Measurements from ENCODE around the gene NEUROD4.
A peak's percentile ranks its signal among the peaks of the same experiment; 100 is the strongest.
"Not testable (repeated sequence)": the region's sequence is repeated elsewhere in the genome, so short reads cannot be mapped to it uniquely, and the experiment has no call there.

NEUROD4 gene

GRCh38 chr12:55019784-55020183, at the start of gene NEUROD4:
NEUROD4 (plus strand) TSS chr12:55019974; CDS start chr12:55026440, 6,466 bp downstream.
- Mint-ChIP-seq H3K27ac (no peak within 1 kb of the TSS), H3K27me3 (peaks cover 21% of the 10 kb centered on the region), H3K36me3 (no peaks in the 10 kb centered on the region), H3K9me3 (no peaks in the 10 kb centered on the region), H3K4me3 (no peak within 1 kb of the TSS), H3K4me1 (peaks cover 7% of the 10 kb centered on the region)
- no peak for DNase-seq (ENCODE audit: low spot score in 2 of 2)
- peak; percentile 55 for ATAC-seq (ENCODE audit: low read depth)

- Mint-ChIP-seq H3K36me3 (peaks cover 35% of the 10 kb centered on the region), H3K4me3 (no peak overlapping the region), H3K4me1 (no peaks in the 10 kb centered on the region), H3K9me3 (no peaks in the 10 kb centered on the region), H3K27ac (no peak overlapping the region), H3K27me3 (no peaks in the 10 kb centered on the region)
- DNase-seq (ENCODE audit: low spot score in 2 of 2) (no peak), ATAC-seq (ENCODE audit: low read depth) (no peak)
These were observed 49.0 kb upstream of the NEUROD4 start for GRCh38 chr12:54970741-54971140.

GRCh38 chr12:54973556-54973955, 46.2 kb upstream of the NEUROD4 start:
- no peak for DNase-seq (ENCODE audit: low spot score in 2 of 2)
- Mint-ChIP-seq H3K27ac (peak overlapping the region; percentile 10), H3K9me3 (no peaks in the 10 kb centered on the region), H3K4me3 (no peak overlapping the region), H3K36me3 (peaks cover 33% of the 10 kb centered on the region), H3K4me1 (peaks cover 7% of the 10 kb centered on the region), H3K27me3 (no peaks in the 10 kb centered on the region)
- no peak for ATAC-seq (ENCODE audit: low read depth)

GRCh38 chr12:54974279-54974678, 45.5 kb upstream of the NEUROD4 start:
- Mint-ChIP-seq H3K27me3 (no peaks in the 10 kb centered on the region), H3K4me1 (peaks cover 9% of the 10 kb centered on the region), H3K27ac (no peak overlapping the region), H3K4me3 (no peak overlapping the region), H3K36me3 (peaks cover 35% of the 10 kb centered on the region), H3K9me3 (no peaks in the 10 kb centered on the region)
- ATAC-seq (ENCODE audit: low read depth) (no peak), DNase-seq (ENCODE audit: low spot score in 2 of 2) (no peak)

- H3K9me3 Mint-ChIP-seq: no peaks in the 10 kb centered on the region
- no peak overlapping the region for H3K4me3 Mint-ChIP-seq
- H3K27me3 Mint-ChIP-seq: no peaks in the 10 kb centered on the region
- ATAC-seq (ENCODE audit: low read depth): no peak
- no peak overlapping the region for H3K27ac Mint-ChIP-seq
- peaks cover 9% of the 10 kb centered on the region for H3K4me1 Mint-ChIP-seq
- DNase-seq (ENCODE audit: low spot score in 2 of 2): no peak
- peaks cover 37% of the 10 kb centered on the region for H3K36me3 Mint-ChIP-seq
These were observed 44.5 kb upstream of the NEUROD4 start for GRCh38 chr12:54975272-54975671.

GRCh38 chr12:54975875-54976274, 43.9 kb upstream of the NEUROD4 start:
- no peak overlapping the region for H3K27ac Mint-ChIP-seq
- ATAC-seq (ENCODE audit: low read depth) (no peak), DNase-seq (ENCODE audit: low spot score in 2 of 2) (no peak)
- no peaks in the 10 kb centered on the region for H3K27me3 Mint-ChIP-seq
- H3K36me3 Mint-ChIP-seq: peaks cover 38% of the 10 kb centered on the region
- peaks cover 11% of the 10 kb centered on the region for H3K4me1 Mint-ChIP-seq
- H3K4me3 Mint-ChIP-seq: no peak overlapping the region
- no peaks in the 10 kb centered on the region for H3K9me3 Mint-ChIP-seq

GRCh38 chr12:54977155-54977554, 42.6 kb upstream of the NEUROD4 start:
- H3K4me3 Mint-ChIP-seq: no peak overlapping the region

GRCh38 chr12:54977857-54978256, 41.9 kb upstream of the NEUROD4 start:
- no peak for DNase-seq (ENCODE audit: low spot score in 2 of 2)
- no peak for ATAC-seq (ENCODE audit: low read depth)
- Mint-ChIP-seq H3K9me3 (no peaks in the 10 kb centered on the region), H3K27me3 (no peaks in the 10 kb centered on the region), H3K36me3 (peaks cover 42% of the 10 kb centered on the region), H3K4me1 (peaks cover 24% of the 10 kb centered on the region), H3K27ac (no peak overlapping the region), H3K4me3 (no peak overlapping the region)

More at GRCh38 chr12:54977155-54977554, 42.6 kb upstream of the NEUROD4 start:
- Mint-ChIP-seq H3K9me3 (no peaks in the 10 kb centered on the region), H3K27me3 (no peaks in the 10 kb centered on the region), H3K27ac (peak overlapping the region; percentile 25), H3K4me1 (peaks cover 19% of the 10 kb centered on the region), H3K36me3 (peaks cover 41% of the 10 kb centered on the region)
- no peak for ATAC-seq (ENCODE audit: low read depth)
- DNase-seq (ENCODE audit: low spot score in 2 of 2): no peak

- Mint-ChIP-seq H3K4me1 (peaks cover 43% of the 10 kb centered on the region), H3K9me3 (no peaks in the 10 kb centered on the region), H3K27me3 (no peaks in the 10 kb centered on the region), H3K4me3 (no peak overlapping the region), H3K27ac (no peak overlapping the region), H3K36me3 (peaks cover 28% of the 10 kb centered on the region)
- DNase-seq (ENCODE audit: low spot score in 2 of 2) (no peak), ATAC-seq (ENCODE audit: low read depth) (no peak)
These were observed 39.4 kb upstream of the NEUROD4 start for GRCh38 chr12:54980341-54980740.

- no peak overlapping the region for H3K4me3 Mint-ChIP-seq
- peaks cover 23% of the 10 kb centered on the region for H3K36me3 Mint-ChIP-seq
- ATAC-seq (ENCODE audit: low read depth) (no peak), DNase-seq (ENCODE audit: low spot score in 2 of 2) (no peak)
- H3K4me1 Mint-ChIP-seq: peaks cover 43% of the 10 kb centered on the region
- no peaks in the 10 kb centered on the region for H3K9me3 Mint-ChIP-seq
- no peaks in the 10 kb centered on the region for H3K27me3 Mint-ChIP-seq
- H3K27ac Mint-ChIP-seq: no peak overlapping the region
These were observed 38.0 kb upstream of the NEUROD4 start for GRCh38 chr12:54981796-54982195.

GRCh38 chr12:54983536-54984101, 36.2 kb upstream of the NEUROD4 start:
- H3K4me1 Mint-ChIP-seq: peaks cover 40% of the 10 kb centered on the region
- H3K9me3 Mint-ChIP-seq: no peaks in the 10 kb centered on the region
- H3K27ac Mint-ChIP-seq: peak overlapping the region; percentile 96
- peak overlapping the region; percentile 89 for H3K4me3 Mint-ChIP-seq
- DNase-seq (ENCODE audit: low spot score in 2 of 2) (no peak), ATAC-seq (ENCODE audit: low read depth) (no peak)
- H3K36me3 Mint-ChIP-seq: peaks cover 21% of the 10 kb centered on the region
- H3K27me3 Mint-ChIP-seq: no peaks in the 10 kb centered on the region

- DNase-seq (ENCODE audit: low spot score in 2 of 2) (peak; percentile 63 to 73), ATAC-seq (ENCODE audit: low read depth) (peak; percentile 98)
- H3K4me3 Mint-ChIP-seq: peak within 1 kb of the TSS; percentile 89
- H3K9me3 Mint-ChIP-seq: no peaks in the 10 kb centered on the region
- H3K27me3 Mint-ChIP-seq: no peaks in the 10 kb centered on the region
- peaks cover 47% of the 10 kb centered on the region for H3K4me1 Mint-ChIP-seq
- H3K36me3 Mint-ChIP-seq: peaks cover 17% of the 10 kb centered on the region
- H3K27ac Mint-ChIP-seq: peak within 1 kb of the TSS; percentile 96
These were observed 35.0 kb upstream of the NEUROD4 start, which contains the start of gene TESPA1 for GRCh38 chr12:54984658-54985376. TESPA1 (minus strand) TSS chr12:54984762; CDS start chr12:54974562, 10,200 bp downstream.

GRCh38 chr12:54986773-54987172, 33.0 kb upstream of the NEUROD4 start:
- Mint-ChIP-seq H3K4me1 (peaks cover 59% of the 10 kb centered on the region), H3K36me3 (peaks cover 12% of the 10 kb centered on the region)
- H3K9me3 Mint-ChIP-seq; ATAC-seq (ENCODE audit: low read depth); DNase-seq (ENCODE audit: low spot score in 2 of 2); H3K27ac Mint-ChIP-seq; H3K27me3 Mint-ChIP-seq; H3K4me3 Mint-ChIP-seq: not testable (repeated sequence)

- Mint-ChIP-seq H3K9me3 (no peaks in the 10 kb centered on the region), H3K27me3 (no peaks in the 10 kb centered on the region), H3K4me3 (no peak overlapping the region), H3K36me3 (peaks cover 4% of the 10 kb centered on the region), H3K27ac (no peak overlapping the region), H3K4me1 (peaks cover 56% of the 10 kb centered on the region)
- DNase-seq (ENCODE audit: low spot score in 2 of 2): no peak
- ATAC-seq (ENCODE audit: low read depth): no peak
These were observed 32.1 kb upstream of the NEUROD4 start for GRCh38 chr12:54987611-54988231.
